ENCODE measurements around the gene EPAS1.
A peak's percentile ranks its signal among the peaks of the same experiment; 100 is the strongest.

EPAS1 gene

DNA sequence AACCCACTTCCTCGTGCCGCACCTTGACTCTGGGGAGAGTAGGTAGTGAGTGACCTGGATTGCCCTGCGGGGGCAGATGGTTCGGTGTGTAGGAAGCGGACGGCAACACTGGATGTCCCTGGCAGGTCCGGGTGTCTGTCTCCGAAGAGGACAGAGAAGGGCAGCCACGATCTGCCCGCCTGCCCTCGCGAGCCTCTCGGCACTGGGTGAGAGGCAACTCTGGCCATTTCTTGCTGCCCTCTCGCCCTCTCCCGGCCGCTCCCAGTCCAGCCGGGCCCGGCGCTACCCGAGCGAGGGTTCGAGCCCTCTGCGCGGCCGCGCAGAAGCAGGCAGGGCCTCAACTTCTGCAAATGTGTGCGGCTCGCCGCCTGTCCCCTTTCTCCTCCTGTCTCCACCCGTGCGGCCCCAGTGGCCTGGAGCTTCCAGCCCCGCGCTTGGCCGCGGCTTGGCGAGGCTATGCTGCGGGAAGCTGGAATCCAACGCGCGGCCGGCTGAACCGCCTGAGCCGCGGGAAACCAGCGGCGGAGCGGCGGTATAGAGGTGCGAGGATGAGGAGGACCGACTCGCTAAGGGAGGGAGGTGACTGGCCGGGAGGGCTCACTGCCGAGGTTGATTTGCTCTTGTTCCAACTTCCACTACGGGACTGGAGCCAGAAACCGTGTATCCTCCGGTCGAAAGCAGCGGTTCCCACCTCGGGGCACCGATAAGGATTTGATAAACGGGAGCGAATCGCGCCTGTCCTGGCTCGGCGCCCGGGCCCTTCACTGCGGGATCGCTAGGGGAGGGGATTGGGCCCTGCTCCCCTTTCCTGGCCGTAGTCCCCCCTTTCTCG is 1.5 kb downstream of the EPAS1 start:
- ATAC-seq: peak; percentile 63

DNA sequence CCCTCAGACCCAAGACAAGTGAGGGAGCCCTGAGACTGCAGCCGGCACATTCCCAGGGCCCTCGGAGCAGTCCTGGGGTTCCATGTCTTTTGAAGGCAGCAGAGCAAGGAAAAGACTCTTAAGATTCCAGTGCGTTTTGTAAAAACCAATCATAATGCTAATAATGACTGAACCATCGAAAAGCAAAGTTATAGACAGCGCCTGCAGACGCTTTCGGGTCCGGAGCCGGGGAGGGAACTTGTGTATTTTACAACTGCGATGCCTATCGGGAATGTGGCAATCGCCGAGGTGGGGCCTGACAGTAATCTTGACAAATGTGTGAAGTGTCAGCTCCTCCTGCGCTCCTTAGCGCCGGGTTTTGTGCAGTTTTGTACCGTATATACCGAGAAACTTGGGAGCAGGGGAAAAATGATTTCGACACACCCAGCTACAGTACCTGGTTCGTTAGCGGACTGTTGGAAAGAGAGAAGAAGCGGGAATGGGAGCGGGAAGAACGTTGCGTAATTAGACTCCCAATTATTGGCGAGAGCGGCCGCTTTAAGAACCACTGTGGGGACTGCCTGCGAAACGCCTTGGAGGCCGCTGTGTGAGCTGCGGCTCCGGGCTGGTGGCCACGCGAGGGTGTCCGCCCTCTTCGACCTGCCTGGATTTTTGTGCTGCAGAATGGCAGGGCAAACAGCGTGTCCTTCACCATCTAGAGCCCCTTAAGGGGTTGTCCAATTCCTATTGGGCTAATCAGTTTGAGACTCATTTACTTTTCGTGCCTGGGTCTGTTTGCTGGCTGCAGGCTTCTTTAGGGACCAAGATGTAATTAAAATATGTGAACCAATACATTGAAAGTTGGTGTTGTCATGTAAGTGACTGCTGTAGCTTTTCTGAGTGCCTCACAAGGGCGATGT is 2.4 kb downstream of the EPAS1 start:
- TF ChIP-seq BACH2 (CRISPR knock-in tag; IDR thresholded peaks at IDR 0.05; ENCODE audit: borderline replicate concordance) (no peak), RARB (CRISPR knock-in tag; IDR thresholded peaks at IDR 0.05) (no peak), CSDC2 (CRISPR knock-in tag; IDR thresholded peaks at IDR 0.05) (no peak), TCF4 (CRISPR knock-in tag; IDR thresholded peaks at IDR 0.05; ENCODE audit: borderline replicate concordance) (no peak)
- peak; percentile 30 for ATAC-seq

More for the DNA sequence above, 1.5 kb downstream of the EPAS1 start:
- TF ChIP-seq CSDC2 (CRISPR knock-in tag; IDR thresholded peaks at IDR 0.05) (peak; percentile 67; the same call in 1 of the 2 replicates), ZNF565 (CRISPR knock-in tag; conservative IDR thresholded peaks at IDR 0.05; ENCODE audit: low read depth) (0 out of 2 replicates have a peak, but pooled peaks have one; percentile 26), TCF4 (CRISPR knock-in tag; IDR thresholded peaks at IDR 0.05; ENCODE audit: borderline replicate concordance) (0 out of 2 replicates have a peak, but pooled peaks have one; percentile 10), SNAI2 (CRISPR knock-in tag; IDR thresholded peaks at IDR 0.05) (no peak)

DNA sequence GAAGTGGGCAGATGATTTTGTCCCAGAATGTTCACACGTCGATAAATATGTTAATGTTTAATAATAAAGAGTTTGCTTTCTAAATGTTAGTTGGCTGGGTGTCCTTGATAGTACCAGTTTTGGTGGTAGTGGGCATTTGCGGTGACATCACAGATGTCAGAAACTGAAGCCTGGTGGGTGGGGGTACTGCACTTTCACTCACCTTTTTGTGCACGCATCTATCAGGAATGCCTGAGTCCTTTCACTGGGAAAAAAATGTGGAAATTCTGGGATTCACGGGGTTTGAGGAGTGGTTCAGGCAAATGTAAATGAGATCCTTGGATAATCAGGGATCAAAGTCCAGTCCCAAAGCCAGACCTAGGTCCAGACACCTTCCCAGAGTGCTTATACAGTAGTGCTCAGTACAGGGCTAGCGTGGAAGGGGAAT is 3.2 kb downstream of the EPAS1 start:
- no peak for ATAC-seq
- no peak for TF ChIP-seq ZNF565 (CRISPR knock-in tag; conservative IDR thresholded peaks at IDR 0.05; ENCODE audit: low read depth)
- no peak for TF ChIP-seq TOX (CRISPR knock-in tag; IDR thresholded peaks at IDR 0.05; ENCODE audit: borderline replicate concordance)
- TF ChIP-seq PPARA (CRISPR knock-in tag; IDR thresholded peaks at IDR 0.05; ENCODE audit: borderline replicate concordance): no peak
- no peak for TF ChIP-seq RARB (CRISPR knock-in tag; IDR thresholded peaks at IDR 0.05)
- no peak for TF ChIP-seq ARNTL (CRISPR knock-in tag; IDR thresholded peaks at IDR 0.05; ENCODE audit: borderline replicate concordance, low read depth)
- TF ChIP-seq, protein P1, sequence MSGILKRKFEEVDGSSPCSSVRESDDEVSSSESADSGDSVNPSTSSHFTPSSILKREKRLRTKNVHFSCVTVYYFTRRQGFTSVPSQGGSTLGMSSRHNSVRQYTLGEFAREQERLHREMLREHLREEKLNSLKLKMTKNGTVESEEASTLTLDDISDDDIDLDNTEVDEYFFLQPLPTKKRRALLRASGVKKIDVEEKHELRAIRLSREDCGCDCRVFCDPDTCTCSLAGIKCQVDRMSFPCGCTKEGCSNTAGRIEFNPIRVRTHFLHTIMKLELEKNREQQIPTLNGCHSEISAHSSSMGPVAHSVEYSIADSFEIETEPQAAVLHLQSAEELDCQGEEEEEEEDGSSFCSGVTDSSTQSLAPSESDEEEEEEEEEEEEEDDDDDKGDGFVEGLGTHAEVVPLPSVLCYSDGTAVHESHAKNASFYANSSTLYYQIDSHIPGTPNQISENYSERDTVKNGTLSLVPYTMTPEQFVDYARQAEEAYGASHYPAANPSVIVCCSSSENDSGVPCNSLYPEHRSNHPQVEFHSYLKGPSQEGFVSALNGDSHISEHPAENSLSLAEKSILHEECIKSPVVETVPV (CRISPR knock-in tag; IDR thresholded peaks at IDR 0.05): no peak
- TF ChIP-seq CSDC2 (CRISPR knock-in tag; IDR thresholded peaks at IDR 0.05): no peak
- no peak for TF ChIP-seq TCF4 (CRISPR knock-in tag; IDR thresholded peaks at IDR 0.05; ENCODE audit: borderline replicate concordance)
- TF ChIP-seq ZFP30 (CRISPR knock-in tag; IDR thresholded peaks at IDR 0.05): no peak
- TF ChIP-seq, protein P2, sequence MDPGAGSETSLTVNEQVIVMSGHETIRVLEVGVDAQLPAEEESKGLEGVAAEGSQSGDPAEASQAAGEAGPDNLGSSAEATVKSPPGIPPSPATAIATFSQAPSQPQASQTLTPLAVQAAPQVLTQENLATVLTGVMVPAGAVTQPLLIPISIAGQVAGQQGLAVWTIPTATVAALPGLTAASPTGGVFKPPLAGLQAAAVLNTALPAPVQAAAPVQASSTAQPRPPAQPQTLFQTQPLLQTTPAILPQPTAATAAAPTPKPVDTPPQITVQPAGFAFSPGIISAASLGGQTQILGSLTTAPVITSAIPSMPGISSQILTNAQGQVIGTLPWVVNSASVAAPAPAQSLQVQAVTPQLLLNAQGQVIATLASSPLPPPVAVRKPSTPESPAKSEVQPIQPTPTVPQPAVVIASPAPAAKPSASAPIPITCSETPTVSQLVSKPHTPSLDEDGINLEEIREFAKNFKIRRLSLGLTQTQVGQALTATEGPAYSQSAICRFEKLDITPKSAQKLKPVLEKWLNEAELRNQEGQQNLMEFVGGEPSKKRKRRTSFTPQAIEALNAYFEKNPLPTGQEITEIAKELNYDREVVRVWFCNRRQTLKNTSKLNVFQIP (CRISPR knock-in tag; IDR thresholded peaks at IDR 0.05; ENCODE audit: borderline replicate concordance, low read depth): no peak
- TF ChIP-seq, protein P3, sequence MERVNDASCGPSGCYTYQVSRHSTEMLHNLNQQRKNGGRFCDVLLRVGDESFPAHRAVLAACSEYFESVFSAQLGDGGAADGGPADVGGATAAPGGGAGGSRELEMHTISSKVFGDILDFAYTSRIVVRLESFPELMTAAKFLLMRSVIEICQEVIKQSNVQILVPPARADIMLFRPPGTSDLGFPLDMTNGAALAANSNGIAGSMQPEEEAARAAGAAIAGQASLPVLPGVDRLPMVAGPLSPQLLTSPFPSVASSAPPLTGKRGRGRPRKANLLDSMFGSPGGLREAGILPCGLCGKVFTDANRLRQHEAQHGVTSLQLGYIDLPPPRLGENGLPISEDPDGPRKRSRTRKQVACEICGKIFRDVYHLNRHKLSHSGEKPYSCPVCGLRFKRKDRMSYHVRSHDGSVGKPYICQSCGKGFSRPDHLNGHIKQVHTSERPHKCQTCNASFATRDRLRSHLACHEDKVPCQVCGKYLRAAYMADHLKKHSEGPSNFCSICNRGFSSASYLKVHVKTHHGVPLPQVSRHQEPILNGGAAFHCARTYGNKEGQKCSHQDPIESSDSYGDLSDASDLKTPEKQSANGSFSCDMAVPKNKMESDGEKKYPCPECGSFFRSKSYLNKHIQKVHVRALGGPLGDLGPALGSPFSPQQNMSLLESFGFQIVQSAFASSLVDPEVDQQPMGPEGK (CRISPR knock-in tag; IDR thresholded peaks at IDR 0.05; ENCODE audit: borderline replicate concordance): no peak
- TF ChIP-seq, protein P4, sequence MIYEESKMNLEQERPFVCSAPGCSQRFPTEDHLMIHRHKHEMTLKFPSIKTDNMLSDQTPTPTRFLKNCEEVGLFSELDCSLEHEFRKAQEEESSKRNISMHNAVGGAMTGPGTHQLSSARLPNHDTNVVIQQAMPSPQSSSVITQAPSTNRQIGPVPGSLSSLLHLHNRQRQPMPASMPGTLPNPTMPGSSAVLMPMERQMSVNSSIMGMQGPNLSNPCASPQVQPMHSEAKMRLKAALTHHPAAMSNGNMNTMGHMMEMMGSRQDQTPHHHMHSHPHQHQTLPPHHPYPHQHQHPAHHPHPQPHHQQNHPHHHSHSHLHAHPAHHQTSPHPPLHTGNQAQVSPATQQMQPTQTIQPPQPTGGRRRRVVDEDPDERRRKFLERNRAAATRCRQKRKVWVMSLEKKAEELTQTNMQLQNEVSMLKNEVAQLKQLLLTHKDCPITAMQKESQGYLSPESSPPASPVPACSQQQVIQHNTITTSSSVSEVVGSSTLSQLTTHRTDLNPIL (CRISPR knock-in tag; IDR thresholded peaks at IDR 0.05; ENCODE audit: low read depth): no peak

DNA sequence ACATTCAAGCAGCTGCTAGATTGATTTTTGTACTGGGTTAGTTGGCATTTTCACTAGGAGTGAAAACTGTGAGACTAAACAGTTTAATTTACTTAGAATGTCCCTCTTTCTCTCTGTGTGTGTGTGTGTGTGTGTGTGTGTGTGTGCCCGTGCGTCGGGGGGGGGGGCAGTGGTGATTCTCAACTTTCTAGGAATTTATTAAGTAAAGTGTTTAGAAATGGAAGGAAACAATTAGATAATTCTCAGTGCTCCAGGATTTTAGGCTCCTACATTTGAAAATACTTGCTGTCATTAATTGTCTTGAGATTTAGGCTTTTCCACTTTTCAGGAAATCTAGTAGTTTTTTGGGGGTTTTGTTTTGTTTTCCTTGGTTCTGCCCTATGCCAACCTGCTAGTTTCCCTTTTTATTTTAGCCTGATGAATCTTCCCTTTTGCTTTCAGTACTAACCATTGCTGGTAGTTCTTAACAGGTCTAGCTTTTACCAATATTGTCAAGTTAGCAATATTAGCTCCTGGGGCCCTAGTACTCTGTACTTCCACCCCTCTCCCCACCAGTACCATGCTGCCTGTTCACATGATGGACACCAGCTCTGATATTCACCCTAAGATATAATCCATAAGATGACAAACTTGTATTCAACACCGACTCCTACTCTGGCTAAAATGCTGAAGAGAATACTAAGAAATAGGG is 4.9 kb downstream of the EPAS1 start:
- TF ChIP-seq OSR1 (CRISPR knock-in tag; IDR thresholded peaks at IDR 0.05) (no peak), ZC3H10 (CRISPR knock-in tag; IDR thresholded peaks at IDR 0.05) (no peak), ZNF565 (CRISPR knock-in tag; conservative IDR thresholded peaks at IDR 0.05; ENCODE audit: low read depth) (no peak), ISL1 (CRISPR knock-in tag; IDR thresholded peaks at IDR 0.05) (no peak), BACH2 (CRISPR knock-in tag; IDR thresholded peaks at IDR 0.05; ENCODE audit: borderline replicate concordance) (no peak), ZNF8 (CRISPR knock-in tag; IDR thresholded peaks at IDR 0.05) (no peak), TCF4 (CRISPR knock-in tag; IDR thresholded peaks at IDR 0.05; ENCODE audit: borderline replicate concordance) (no peak), ESRRG (CRISPR knock-in tag; IDR thresholded peaks at IDR 0.05) (no peak), ARNTL (CRISPR knock-in tag; IDR thresholded peaks at IDR 0.05; ENCODE audit: borderline replicate concordance, low read depth) (no peak), ZFP3 (CRISPR knock-in tag; IDR thresholded peaks at IDR 0.05) (no peak), SNAI2 (CRISPR knock-in tag; IDR thresholded peaks at IDR 0.05) (no peak), RARB (CRISPR knock-in tag; IDR thresholded peaks at IDR 0.05) (no peak)
- TF ChIP-seq, protein P5, sequence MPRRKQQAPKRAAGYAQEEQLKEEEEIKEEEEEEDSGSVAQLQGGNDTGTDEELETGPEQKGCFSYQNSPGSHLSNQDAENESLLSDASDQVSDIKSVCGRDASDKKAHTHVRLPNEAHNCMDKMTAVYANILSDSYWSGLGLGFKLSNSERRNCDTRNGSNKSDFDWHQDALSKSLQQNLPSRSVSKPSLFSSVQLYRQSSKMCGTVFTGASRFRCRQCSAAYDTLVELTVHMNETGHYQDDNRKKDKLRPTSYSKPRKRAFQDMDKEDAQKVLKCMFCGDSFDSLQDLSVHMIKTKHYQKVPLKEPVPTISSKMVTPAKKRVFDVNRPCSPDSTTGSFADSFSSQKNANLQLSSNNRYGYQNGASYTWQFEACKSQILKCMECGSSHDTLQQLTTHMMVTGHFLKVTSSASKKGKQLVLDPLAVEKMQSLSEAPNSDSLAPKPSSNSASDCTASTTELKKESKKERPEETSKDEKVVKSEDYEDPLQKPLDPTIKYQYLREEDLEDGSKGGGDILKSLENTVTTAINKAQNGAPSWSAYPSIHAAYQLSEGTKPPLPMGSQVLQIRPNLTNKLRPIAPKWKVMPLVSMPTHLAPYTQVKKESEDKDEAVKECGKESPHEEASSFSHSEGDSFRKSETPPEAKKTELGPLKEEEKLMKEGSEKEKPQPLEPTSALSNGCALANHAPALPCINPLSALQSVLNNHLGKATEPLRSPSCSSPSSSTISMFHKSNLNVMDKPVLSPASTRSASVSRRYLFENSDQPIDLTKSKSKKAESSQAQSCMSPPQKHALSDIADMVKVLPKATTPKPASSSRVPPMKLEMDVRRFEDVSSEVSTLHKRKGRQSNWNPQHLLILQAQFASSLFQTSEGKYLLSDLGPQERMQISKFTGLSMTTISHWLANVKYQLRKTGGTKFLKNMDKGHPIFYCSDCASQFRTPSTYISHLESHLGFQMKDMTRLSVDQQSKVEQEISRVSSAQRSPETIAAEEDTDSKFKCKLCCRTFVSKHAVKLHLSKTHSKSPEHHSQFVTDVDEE (CRISPR knock-in tag; IDR thresholded peaks at IDR 0.05): no peak
- ATAC-seq: no peak
